Gastrocnemius medialis (tissue), 4 donors: ENCODE measurements around the gene KRTAP19-4.

ENCODE experiments used
- CTCF ChIP-seq, 5 experiments: fragments of 450-650 bp in 3 of 5; fragments of 200-600 bp in 2 of 5; sonication (generic) in 2 of 5; IDR thresholded peaks in 4 of 5; conservative IDR thresholded peaks in 1 of 5; 1 replicate in 4 of 5; 2 replicates in 1 of 5; pipeline ENCODE4 v1.5.1; 2016 to 2019; ENCODE audit warnings: antibody characterized with exemption in 5 of 5, mild to moderate bottlenecking in 3 of 5, moderate library complexity in 3 of 5
- POLR2A ChIP-seq, 2 donors: fragments of 450-650 bp; IDR thresholded peaks; one replicate each; pipeline ENCODE4 v1.6.1; 2017; ENCODE audit warnings: antibody characterized with exemption in 2 of 2, mild to moderate bottlenecking in 2 of 2, moderate library complexity in 2 of 2

- TF ChIP-seq CTCF (IDR thresholded peaks at IDR 0.05 in 4 of 5, conservative IDR thresholded peaks at IDR 0.05 in 1 of 5) (no peak), POLR2A (IDR thresholded peaks at IDR 0.05) (no peak)
These were observed 48.5 kb downstream of the KRTAP19-4 start for GRCh38 chr21:30448514-30448913.
